Osteocyte (in vitro differentiated cells): ENCODE measurements around the gene RPTOR. TPM values are rescaled to one million over a fixed set of nuclear protein-coding genes. Genes with fewer than 3 reads are reported as not detected.
A peak's percentile ranks its signal among the peaks of the same experiment; 100 is the strongest.
"Not testable (repeated sequence)": the region's sequence is repeated elsewhere in the genome, so short reads cannot be mapped to it uniquely, and the experiment has no call there.

Experiments used
- DNase-seq: peaks from one replicate; pipeline ENCODE4 v3.0.0; 2021; ENCODE audit warnings: mixed read lengths; ENCODE audit not compliant: unreplicated experiment; ENCODE audit errors: extremely low spot score
- H3K27ac Mint-ChIP-seq: one replicate; pipeline ENCODE4 v1.8.0; 2021; ENCODE audit warnings: mild to moderate bottlenecking, mixed read lengths; ENCODE audit not compliant: unreplicated experiment
- H3K27me3 Mint-ChIP-seq: one replicate; pipeline ENCODE4 v1.8.0; 2021; ENCODE audit warnings: mixed read lengths; ENCODE audit not compliant: unreplicated experiment
- H3K36me3 Mint-ChIP-seq: one replicate; pipeline ENCODE4 v1.8.0; 2021; ENCODE audit warnings: mixed read lengths; ENCODE audit not compliant: unreplicated experiment
- H3K4me1 Mint-ChIP-seq: one replicate; pipeline ENCODE4 v1.8.0; 2021; ENCODE audit warnings: mixed read lengths; ENCODE audit not compliant: unreplicated experiment
- H3K4me3 Mint-ChIP-seq: one replicate; pipeline ENCODE4 v1.8.0; 2021; ENCODE audit warnings: mild to moderate bottlenecking, moderate library complexity, mixed read lengths; ENCODE audit not compliant: unreplicated experiment
- H3K9me3 Mint-ChIP-seq: one replicate; pipeline ENCODE4 v1.8.0; 2021; ENCODE audit warnings: mixed read lengths; ENCODE audit not compliant: unreplicated experiment
- CTCF ChIP-seq: fragments of 200-600 bp; sonication (generic); IDR thresholded peaks from 2 replicates; pipeline ENCODE4 v1.5.0; 2021; ENCODE audit warnings: antibody characterized with exemption, mild to moderate bottlenecking, moderate library complexity
- total RNA-seq: library from RNA; stranded (reverse); gene quantifications from 2 replicates; pipeline ENCODE4 v1.2.1, GENCODE V29; 2021

The RPTOR gene
- total RNA-seq, 1 donor from 2014 or later: 36.0 TPM

GRCh38 chr17:80872501-80873306 is 328.1 kb downstream of the RPTOR start:
- no peak for DNase-seq
- Mint-ChIP-seq H3K4me1 (peaks cover 34% of the 10 kb centered on the region), H3K27ac (no peak overlapping the region), H3K4me3 (no peak overlapping the region), H3K36me3 (peaks cover 3% of the 10 kb centered on the region), H3K9me3 (no peaks in the 10 kb centered on the region), H3K27me3 (no peaks in the 10 kb centered on the region)
- no peak for TF ChIP-seq CTCF

- peaks cover 34% of the 10 kb centered on the region for H3K4me1 Mint-ChIP-seq
- peak overlapping the region; percentile 74 for H3K27ac Mint-ChIP-seq
- no peak for TF ChIP-seq CTCF
- no peaks in the 10 kb centered on the region for H3K9me3 Mint-ChIP-seq
- H3K4me3 Mint-ChIP-seq: no peak overlapping the region
- DNase-seq: no peak
- H3K36me3 Mint-ChIP-seq: peaks cover 3% of the 10 kb centered on the region
- no peaks in the 10 kb centered on the region for H3K27me3 Mint-ChIP-seq
Observed at GRCh38 chr17:80873307-80873951, 328.8 kb downstream of the RPTOR start.

GRCh38 chr17:80874866-80875445 is 330.3 kb downstream of the RPTOR start:
- no peak overlapping the region for H3K27ac Mint-ChIP-seq
- no peaks in the 10 kb centered on the region for H3K9me3 Mint-ChIP-seq
- H3K4me3 Mint-ChIP-seq: no peak overlapping the region
- no peak for DNase-seq
- peaks cover 3% of the 10 kb centered on the region for H3K36me3 Mint-ChIP-seq
- TF ChIP-seq CTCF: no peak
- no peaks in the 10 kb centered on the region for H3K27me3 Mint-ChIP-seq
- H3K4me1 Mint-ChIP-seq: peaks cover 28% of the 10 kb centered on the region

GRCh38 chr17:80875480-80875995 is 330.9 kb downstream of the RPTOR start:
- peaks cover 22% of the 10 kb centered on the region for H3K4me1 Mint-ChIP-seq
- H3K9me3 Mint-ChIP-seq, H3K27ac Mint-ChIP-seq, H3K36me3 Mint-ChIP-seq, DNase-seq, H3K4me3 Mint-ChIP-seq, H3K27me3 Mint-ChIP-seq: not testable (repeated sequence)

- peaks cover 13% of the 10 kb centered on the region for H3K4me1 Mint-ChIP-seq
- H3K36me3 Mint-ChIP-seq, H3K9me3 Mint-ChIP-seq, DNase-seq, H3K27me3 Mint-ChIP-seq, H3K27ac Mint-ChIP-seq, H3K4me3 Mint-ChIP-seq: not testable (repeated sequence)
Observed at GRCh38 chr17:80876456-80876949, 331.9 kb downstream of the RPTOR start.
